Amniotic epithelial cell (primary cell): ENCODE results near the gene GPR75.
"Not testable (repeated sequence)": the region's sequence is repeated elsewhere in the genome, so short reads cannot be mapped to it uniquely, and the experiment has no call there.

ENCODE experiments used
- DNase-seq: peaks from one replicate; pipeline ENCODE4 v3.0.0-alpha.2; 2010; ENCODE audit warnings: low read depth

GPR75 gene

DNA sequence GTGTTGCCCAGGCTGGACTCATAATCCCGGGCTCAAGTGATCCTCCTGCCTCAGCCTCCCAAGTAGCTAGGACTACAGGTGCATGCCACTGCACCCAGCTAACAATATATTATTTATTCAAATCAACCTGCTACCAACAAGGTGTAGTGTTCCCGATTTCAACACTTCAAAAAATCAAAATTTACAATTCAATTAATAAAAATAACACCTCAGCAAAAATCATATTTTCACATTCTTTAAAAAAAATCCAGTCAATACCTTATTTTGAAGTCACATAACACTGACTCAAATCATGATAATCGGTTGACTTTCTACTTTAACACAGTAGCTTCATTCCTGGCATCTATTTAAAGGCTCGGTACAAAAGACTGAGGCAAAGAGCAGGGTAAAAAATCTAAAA, 7.2 kb downstream of the GPR75 start:
- no peak for DNase-seq

DNA sequence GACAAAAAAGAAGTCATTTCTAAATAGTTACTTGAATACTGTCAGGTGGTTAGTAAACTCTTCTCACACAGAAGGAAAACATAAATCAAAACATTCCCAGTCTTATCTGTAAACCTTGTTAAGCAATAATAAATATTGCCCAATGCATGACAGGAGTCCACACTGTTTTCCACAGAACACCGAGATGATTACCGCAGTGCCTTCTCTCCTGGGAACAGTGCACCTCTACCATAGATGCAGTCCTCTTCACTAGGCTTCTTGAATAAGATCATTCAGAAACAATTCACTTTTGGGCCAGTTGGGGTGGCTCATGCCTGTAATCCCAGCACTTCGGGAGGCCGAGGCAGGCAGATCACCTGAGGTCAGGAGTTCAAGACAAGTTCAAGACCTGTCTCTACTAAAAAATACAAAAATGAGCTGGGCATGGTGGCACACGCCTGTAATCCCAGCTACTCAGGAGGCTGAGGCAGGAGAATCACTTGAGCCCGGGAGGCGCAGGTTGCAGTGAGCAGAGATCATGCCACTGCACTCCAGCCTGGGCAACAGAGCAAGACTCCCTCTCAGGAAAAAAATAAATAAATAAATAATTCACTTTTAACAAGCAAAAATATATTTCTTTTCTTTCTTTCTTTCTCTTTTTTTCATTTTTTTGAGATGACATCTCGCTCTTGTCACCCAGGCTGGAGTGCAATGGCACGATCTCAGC, 8.6 kb downstream of the GPR75 start:
- DNase-seq, result peak; percentile 95

DNA sequence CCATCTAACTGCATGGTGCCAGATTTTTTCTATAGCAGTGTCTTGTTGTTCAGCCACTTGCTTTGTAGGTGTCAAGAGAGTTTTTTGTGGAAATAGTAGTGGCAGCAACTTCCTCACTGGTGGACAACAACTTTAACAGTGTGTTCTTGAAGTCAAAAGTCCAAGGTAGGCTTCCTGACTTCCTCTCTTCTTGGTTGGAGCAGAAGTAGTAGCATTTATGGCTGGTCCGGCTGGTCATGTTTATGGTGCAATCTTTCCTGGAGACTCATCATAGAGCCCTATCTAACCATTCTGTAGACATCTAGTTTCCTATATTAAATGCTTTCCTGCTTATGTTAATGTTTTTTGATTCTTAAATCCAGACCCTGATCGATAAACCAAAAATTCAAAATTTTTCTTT, 11.7 kb downstream of the GPR75 start:
- DNase-seq, result no peak

DNA sequence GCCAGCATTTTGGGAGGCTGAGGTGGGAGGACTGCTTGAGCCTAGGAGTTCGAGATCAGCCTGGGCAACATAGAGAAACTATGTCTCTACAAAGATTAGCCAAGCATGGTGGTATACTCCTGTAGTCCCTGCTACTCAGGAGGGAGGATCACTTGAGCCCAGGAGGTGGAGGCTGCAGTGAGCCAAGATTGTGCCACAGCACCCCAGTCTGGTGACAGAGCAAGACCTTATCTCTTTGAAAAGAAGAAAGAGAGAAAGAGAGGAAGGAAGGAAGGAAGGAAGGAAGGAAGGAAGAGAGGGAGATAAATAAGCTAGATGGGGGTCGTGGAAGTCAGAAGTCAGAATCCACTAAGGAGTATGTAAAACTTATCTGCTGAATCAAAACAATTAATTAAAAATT, 16.2 kb downstream of the GPR75 start:
- DNase-seq, result no peak

DNA sequence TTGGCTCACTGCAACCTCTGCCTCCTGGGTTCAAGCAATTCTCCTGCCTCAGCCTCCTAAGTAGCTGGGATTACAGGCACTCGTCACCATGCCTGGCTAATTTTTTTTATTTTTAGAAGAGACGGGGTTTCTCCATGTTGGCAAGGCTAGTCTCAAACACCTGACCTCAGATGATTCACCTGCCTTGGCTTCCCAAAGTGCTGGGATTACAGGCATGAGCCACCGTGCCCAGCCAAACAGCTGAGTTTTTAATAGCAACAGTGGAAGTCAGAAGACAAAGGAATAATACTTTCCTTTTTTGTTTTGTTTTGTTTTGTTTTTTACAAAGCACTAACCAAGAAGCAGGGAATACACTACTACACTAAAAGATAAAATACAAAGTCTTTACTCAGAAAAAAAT, 16.9 kb downstream of the GPR75 start:
- DNase-seq, result no peak

DNA sequence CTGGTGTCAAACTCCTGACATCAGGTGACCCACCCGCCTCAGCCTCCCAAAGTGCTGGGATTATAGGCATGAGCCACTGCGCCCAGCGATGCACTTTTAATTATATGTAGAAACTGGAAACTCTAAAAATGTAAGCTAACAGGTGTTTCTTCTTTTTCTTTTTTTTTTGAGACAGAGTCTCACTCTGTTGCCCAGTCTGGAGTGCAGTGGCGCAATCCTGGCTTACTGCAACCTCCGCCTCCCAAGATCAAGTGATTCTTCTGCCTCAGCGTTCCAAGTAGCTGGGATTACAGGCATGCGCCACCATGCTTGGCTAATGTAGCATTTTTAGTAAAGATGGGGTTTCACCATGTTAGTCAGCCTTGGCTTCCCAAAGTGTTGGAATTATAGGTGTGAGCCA, 18.1 kb downstream of the GPR75 start:
- not testable (repeated sequence) for DNase-seq

DNA sequence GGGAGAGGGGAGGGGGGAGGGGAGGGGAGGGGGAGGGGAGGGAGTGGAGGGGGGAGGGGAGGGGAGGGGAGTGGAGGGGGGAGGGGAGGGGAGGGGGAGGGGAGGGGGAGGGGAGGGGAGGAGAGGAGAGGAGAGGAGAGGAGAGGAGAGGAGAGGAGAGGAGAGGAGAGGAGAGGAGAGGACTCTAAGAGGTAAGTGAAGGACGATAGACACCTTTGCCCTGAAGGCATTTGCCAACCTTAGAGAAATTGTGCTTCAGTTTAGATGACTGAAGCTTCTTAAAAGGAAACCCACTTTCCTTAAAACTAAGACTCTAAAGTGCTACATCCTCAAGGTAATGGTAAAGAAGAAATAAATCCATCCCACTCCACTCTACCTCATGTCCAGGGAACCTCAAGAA, 19.2 kb downstream of the GPR75 start:
- no peak for DNase-seq

DNA sequence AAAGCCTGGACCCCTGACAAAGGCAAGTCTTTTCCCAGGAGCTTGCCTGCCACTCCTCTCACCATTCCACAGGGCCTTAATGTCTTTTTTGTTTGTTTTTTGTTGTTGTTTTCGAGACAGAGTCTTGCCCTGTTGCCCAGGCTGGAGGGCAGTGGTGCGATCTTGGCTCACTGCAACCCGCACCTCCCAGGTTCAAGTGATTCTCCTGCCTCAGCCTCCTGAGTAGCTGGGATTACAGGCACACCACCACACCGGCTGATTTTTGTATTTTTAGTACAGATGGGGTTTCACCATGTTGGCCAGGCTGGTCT, 29.8 kb downstream of the GPR75 start:
- DNase-seq, result not testable (repeated sequence)

DNA sequence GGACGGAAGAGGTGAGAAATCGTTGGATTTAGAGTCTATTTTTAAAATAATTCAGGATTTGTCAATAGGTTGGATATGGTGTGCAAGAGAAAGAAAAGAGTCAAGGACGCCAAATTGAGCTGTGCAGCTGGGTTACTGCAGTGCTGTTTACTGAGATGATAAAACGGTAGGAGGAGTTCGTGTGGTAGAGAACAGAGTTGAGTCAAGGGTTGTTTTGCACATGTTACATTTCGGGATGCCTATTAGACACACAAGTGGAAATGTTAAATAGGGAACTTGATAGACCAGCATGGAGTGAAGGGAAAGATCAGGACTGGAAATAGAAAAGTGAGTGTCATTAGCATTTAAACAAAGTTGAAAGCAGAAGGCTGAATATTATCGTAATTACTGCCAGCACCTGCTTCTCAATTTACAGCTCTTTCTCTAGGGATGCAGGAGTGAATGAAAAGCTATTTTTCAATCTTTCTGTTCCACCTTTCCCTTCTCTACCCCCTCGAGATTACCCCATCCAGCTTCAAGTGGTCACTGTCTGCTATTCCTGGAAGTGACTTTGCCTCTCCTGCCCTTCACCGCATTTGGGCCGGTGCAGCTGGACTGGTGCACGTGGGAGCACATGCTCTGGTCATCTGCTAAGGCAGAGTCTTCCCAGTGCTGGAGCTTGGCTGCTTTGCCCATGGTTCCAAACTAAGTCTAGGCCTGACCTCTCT, 30.3 kb downstream of the GPR75 start:
- DNase-seq, result no peak

DNA sequence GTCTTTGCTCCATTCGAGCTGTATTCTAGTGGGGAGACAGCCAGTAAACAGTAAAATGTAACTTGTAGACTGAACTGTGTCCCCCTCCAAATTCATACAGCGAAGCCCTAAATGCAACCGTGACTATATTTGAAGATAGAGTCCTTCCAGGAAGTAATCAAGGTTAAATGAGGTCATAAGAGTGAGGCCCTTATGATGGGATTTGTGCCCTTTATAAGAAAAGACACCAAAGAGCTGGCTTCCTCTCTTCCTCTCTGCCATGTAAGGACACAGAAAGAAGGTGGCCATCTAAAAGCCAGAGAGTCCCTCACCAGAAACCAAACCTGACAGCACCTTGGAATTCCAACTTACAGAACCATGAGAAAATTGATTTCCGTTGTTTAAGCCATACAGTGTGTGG, 31.4 kb downstream of the GPR75 start:
- DNase-seq, result no peak

DNA sequence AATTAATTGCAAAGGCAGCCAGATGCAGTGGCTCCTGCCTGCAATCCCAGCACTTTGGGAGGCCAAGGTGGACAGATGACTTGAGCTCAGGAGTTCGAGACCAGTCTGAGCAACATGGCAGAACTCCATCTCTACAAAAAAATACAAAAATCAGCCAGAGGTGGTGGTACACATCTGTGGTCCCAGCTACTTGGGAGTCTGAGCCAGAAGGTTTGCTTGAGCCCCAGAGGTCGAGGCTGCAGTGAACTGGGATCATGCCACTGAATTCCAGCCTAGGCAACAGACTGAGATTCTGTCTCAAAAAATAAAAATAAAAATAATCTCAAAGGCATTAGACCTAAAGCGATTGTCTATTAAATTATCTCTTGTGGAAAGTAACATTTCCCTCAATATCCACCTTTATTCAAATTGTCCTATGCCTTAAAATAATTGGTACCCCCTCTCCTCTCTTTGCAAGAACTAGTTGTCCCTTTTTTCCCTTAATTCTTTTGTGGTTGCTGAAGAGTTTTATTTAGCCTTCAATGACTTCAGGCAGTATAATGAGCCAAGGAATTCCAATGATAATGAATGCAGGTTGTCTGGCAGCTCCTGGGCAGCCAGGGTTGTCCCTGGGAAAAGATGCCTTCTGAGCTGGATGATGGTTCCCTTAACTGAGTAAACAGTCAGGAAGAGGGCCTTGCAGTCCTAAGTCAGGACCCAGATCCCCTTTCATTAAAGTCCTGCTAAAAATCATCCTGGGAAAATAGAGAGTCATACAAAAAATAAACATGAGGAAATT, 32.2 kb downstream of the GPR75 start:
- no peak for DNase-seq

DNA sequence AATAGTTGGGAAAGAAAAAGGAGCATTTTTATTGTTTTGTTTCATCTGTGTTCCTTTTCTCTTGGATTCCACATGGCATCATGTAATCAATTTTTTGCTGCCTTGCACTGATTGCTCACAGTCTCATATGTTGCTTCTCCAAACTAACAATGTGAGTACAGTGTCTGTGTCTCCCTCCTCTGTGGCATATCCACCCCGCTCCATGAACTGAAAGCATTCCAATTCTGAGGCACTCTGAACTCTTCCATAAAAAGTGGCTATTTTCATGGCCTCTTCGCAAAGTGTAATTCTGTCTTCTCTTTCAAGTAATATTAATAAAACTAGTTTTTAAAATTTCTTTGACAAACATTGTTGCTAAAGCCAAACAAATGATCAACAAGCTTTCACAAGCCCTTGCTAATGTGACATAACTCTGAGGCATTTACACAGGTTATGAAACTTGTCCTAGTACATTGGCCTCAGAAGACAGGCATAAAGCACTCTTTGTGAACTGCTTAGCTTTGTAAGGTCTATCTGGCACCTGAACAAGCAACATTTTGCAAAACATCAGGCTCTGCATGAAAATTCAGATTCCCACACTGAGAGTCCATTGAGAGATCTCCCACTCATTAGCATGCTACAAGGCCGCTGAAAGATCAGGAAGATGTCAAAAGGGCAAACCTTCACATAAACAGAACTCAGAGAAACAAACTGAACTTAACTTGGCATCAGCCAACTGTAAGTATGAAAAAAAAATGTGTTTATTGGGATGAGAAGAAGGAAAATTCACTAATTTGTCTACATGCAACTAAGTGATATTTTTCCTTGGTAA, 33.0 kb downstream of the GPR75 start:
- DNase-seq, result peak; percentile 75

DNA sequence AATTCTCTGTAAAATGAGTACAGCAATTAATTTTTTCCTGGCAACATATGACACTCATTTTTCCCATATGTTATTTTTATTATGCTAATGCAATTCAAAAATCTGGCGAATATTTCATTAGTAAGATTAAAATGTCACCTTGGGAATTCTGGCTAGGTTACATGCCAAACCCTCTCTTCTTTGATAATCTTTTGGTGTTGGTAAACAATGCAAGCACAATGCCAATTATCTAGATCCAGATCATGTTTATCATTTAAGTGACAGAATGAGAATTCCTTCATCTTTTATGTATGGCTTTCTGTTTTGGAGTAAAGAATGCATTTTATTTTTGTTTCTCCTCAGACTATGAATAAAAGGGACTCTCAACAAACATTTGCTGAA, 33.7 kb downstream of the GPR75 start:
- no peak for DNase-seq

DNA sequence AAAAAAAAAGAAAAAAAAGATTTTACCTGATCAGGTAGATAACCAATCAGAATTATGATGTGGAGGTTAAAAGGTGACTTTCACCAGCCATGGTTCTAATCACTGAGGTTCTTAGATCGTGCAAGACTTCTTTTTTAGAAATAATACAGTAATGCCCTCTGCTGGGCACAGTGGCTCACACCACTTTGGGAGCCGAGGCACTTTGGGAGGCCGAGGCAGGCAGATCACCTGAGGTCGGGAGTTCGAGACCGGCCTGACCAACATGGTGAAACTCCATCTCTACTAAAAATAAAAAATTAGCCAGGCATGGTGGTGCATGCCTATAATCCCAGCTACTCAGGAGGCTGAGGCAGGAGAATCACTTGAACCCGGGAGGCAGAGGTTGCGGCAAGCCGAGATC, 36.1 kb downstream of the GPR75 start:
- not testable (repeated sequence) for DNase-seq

DNA sequence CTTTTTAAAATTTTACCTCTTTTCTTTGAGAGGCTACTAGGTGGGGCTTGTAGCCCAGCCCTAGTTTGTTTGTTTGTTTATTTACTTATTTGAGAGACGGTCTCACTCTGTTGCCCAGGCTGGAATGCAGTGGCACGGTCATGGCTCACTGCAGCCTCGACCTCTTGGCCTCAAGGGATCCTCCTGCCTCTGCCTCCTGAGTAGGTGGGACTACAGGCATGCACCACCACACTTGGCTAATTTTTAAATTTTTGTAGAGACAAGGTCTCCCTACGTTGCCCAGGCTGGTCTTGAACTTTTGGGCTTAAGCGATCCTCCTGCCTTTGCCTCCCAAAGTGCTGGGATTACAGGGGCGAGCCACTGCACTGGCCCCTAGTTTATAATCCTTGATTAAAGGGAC, 38.0 kb downstream of the GPR75 start:
- no peak for DNase-seq

DNA sequence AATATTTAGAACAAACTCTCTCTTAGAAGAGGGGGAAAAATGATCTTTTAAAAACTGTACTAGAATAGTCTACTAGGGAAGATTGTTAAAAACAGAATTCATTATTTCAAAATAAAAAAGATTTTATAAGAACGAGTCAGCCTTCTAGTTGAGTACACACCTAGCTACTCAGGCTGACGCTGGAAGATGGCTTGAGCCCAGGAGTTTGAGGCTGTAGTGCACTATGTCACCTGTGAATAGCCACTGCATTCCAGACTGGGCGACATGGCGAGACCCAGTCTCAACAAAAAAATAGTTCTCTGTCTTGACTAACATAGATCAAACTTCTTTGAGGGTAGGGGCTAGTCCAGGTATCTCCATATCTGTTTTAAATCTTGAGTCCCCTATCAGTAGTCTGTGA, 39.1 kb downstream of the GPR75 start:
- DNase-seq, result no peak

DNA sequence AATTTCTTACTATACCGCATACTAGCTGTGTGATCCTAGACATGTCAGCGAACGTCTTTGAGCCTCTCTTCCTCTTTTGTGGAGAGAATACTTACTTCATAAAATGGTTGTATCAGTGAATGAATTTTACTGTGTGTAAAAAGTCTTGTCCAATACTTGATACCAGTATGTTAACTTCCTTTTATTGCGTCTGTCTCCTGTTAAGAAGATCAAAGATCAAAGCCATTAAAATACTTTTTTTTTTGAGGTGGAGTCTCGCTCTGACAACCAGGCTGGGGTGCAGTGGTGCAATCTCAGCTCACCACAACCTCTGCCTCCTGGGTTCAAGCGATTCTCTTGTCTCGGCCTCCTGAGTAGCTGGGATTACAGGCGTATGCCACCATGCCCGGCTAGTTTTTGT, 39.7 kb downstream of the GPR75 start:
- DNase-seq, result no peak

DNA sequence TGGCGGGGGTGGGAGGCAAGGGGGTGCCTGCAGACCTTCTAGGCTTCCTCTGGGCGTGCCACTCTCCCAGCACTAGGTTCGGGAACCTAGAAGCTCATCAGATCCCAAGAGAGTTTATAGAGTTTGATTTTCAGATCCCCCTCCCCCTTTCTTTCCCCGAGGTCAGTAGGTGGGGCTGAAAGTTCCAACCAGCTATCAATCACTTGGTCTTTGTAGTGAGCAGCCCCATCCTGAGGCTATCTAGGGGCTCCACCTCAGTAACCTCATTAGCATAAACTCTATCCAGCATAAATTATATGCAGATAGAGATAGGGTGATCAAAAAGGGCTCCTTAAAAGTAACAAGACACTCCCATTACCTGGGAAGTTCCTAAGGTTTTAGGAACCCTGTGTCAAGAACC, 40.1 kb downstream of the GPR75 start:
- DNase-seq, result no peak

DNA sequence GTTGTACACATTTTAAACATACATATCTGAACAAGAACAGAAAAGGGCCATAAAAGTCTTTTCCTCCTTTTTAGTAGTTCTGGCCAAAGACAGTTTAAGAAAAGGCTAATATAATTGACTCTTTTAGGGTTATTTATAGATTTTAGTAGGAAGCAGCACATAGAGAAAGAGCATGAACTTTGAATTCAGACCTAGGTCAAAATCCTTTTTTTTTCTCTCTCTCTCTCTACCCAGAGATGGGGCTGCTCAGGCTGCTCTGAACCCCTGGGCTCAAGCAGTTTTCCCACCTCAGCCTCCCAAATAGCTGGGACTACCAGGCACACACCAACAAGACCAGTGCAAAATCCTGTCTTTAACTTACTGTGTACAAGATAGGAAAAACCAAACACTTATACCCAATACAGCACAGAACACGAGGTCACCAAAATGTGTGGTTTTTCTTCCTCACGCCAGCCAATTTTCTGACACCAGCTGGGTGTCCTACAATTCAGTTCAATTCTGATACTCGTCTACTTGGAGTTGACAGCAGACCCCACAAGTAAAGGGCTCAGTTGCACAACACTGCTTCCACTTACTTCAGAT, 40.8 kb downstream of the GPR75 start:
- DNase-seq, result peak; percentile 30

DNA sequence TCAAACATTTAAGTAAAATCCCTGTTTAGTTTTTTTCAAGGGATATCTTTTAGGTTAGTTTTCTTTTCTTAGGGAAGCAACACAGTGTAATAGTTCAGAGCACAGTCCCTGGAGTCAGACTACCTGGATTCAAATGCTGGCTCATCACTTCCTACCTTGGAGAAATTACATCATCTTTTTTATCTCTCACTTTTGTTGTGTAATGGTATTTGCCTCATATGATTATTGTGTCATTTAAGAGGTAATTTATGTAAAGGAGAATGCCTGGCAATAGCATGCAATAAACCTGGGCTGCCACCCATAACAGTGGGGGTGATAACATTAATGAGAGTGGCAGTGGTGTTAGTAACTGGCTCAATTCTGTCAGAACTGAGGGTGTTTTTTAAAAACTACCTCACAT, 46.6 kb downstream of the GPR75 start:
- DNase-seq, result peak; percentile 24

DNA sequence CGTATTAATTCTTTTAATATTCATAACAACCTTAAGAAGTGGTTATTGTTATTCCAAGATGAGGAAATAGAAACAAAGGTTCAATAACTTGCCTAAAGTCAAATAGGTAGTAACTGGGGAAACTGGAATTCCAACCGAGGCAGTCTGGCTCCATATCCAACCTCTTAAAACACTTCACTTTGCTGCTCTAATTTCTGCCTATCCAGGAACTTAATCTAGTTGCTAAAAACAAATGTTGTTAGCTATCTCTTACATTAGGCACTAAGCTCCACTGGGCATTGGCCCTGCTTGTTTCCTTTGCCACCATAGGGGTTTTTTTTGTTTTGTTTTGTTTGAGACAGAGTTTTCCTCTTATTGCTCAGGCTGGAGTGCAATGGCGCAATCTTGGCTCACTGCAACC, 48.2 kb downstream of the GPR75 start:
- DNase-seq, result no peak
